GM23248 (cell line): ENCODE measurements around the gene FBXW10.
"Not testable (repeated sequence)": the region's sequence is repeated elsewhere in the genome, so short reads cannot be mapped to it uniquely, and the experiment has no call there.

ENCODE experiments used
- EZH2 ChIP-seq: fragments of 200-600 bp; sonication (generic); IDR thresholded peaks from 2 replicates; pipeline ENCODE4 v1.6.1; 2018; ENCODE audit warnings: antibody characterized with exemption, mild to moderate bottlenecking; ENCODE audit not compliant: insufficient read depth, poor library complexity, severe bottlenecking
- EZH2phosphoT487 ChIP-seq: fragments of 200-600 bp; sonication (generic); IDR thresholded peaks from 2 replicates; pipeline ENCODE4 v1.6.1; 2018; ENCODE audit warnings: antibody characterized with exemption, moderate library complexity, mild to moderate bottlenecking, low read depth; ENCODE audit not compliant: insufficient read depth

DNA sequence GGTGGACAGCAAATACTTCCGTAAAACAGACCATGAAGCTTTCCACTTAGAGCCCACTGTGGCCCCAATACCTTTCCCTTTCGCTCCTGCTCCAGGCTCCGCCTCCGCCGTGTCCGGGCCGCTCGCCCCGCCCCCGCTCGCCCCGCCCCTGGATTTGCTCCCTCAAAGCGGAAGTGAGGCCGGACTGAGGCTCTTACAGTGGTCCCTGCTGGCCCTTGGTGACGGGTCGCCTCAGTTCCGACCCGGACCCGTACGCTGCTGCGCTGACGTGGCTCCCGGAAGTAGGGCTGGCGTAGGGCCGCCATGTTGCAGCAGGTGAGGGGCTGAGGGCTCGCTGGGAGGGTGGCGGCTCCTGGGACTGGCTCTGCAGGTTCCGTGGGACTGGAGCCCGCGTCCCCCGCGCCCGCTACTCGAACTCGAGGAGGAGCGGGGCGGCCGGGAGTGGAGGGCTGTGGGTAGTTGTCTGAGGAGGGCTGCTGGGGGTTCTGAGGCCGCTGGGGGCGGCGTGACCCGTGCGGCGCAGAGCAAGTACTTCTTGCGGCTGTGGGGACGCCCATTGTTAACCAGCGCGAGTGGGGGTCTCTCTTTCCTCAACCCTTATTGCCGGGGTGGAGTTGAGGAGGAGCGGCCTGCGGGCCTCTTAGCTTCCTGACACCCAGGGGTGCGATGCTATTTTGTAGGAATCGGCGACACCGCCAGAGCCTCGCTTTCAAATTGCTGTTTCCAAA lies 37.3 kb downstream of the FBXW10 start, which contains the start of gene TVP23B:
- TF ChIP-seq EZH2, EZH2phosphoT487: not testable (repeated sequence)
